Measurements from ENCODE around the gene SH3D19.

The SH3D19 gene

GRCh38 chr4:151205722-151206121 lies 119.7 kb downstream of the SH3D19 start:
- no peak overlapping the region for H3K4me3 ChIP-seq (ENCODE audit: low read depth, low read length)

GRCh38 chr4:151204925-151205524 lies 120.4 kb downstream of the SH3D19 start:
- no peak for TF ChIP-seq CTCF (IDR thresholded peaks at IDR 0.05; ENCODE audit: low read depth, low read length)
- no peak overlapping the region for H3K4me3 ChIP-seq (ENCODE audit: low read depth, low read length)

More at GRCh38 chr4:151205722-151206121, 119.7 kb downstream of the SH3D19 start:
- no peak for TF ChIP-seq CTCF (IDR thresholded peaks at IDR 0.05; ENCODE audit: low read depth, low read length)

GRCh38 chr4:151202851-151203455 lies 122.5 kb downstream of the SH3D19 start:
- no peak for TF ChIP-seq CTCF (IDR thresholded peaks at IDR 0.05; ENCODE audit: low read depth, low read length)
- H3K4me3 ChIP-seq (ENCODE audit: low read depth, low read length), result no peak overlapping the region

- no peak overlapping the region for H3K4me3 ChIP-seq (ENCODE audit: low read depth, low read length)
- TF ChIP-seq CTCF (IDR thresholded peaks at IDR 0.05; ENCODE audit: low read depth, low read length), result no peak
Measured at GRCh38 chr4:151202381-151202780, 123.0 kb downstream of the SH3D19 start.

GRCh38 chr4:151199319-151200190 lies 125.8 kb downstream of the SH3D19 start:
- no peak overlapping the region for H3K4me3 ChIP-seq (ENCODE audit: low read depth, low read length)
- no peak for TF ChIP-seq CTCF (IDR thresholded peaks at IDR 0.05; ENCODE audit: low read depth, low read length)

GRCh38 chr4:151198748-151199147 lies 126.7 kb downstream of the SH3D19 start:
- no peak overlapping the region for H3K4me3 ChIP-seq (ENCODE audit: low read depth, low read length)
- no peak for TF ChIP-seq CTCF (IDR thresholded peaks at IDR 0.05; ENCODE audit: low read depth, low read length)

GRCh38 chr4:151197247-151197646 lies 128.2 kb downstream of the SH3D19 start:
- TF ChIP-seq CTCF (IDR thresholded peaks at IDR 0.05; ENCODE audit: low read depth, low read length), result no peak

More at GRCh38 chr4:151197247-151197646, 128.2 kb downstream of the SH3D19 start:
- no peak overlapping the region for H3K4me3 ChIP-seq (ENCODE audit: low read depth, low read length)

Data from WI38 (cell line).